Left lobe of liver (tissue), 2 donors: ENCODE results near the gene CATSPERB. TPM values are rescaled to one million over a fixed set of nuclear protein-coding genes. Genes with fewer than 3 reads are reported as not detected.
"Not testable (repeated sequence)": the region's sequence is repeated elsewhere in the genome, so short reads cannot be mapped to it uniquely, and the experiment has no call there.

Experiments used
- ATAC-seq: fragments of 200-7000 bp; cut with Tn5 transposase; one replicate; pipeline ENCODE4 v1.9.1; 2020; ENCODE audit warnings: mild to moderate bottlenecking, moderate library complexity
- DNase-seq: peaks from one replicate; pipeline ENCODE4 v3.0.0-alpha.2; 2020; ENCODE audit warnings: low spot score
- total RNA-seq: library from RNA; stranded (reverse); gene quantifications from one replicate; pipeline ENCODE4 v1.2.1, GENCODE V29; 2021
- donor health status: DM: no; HTN: no; CAD: no; lungs with moderate emphysema.
- donor health status: DM: no; HTN: yes; CAD: no.

CATSPERB gene
- total RNA-seq, 1 donor from 2014 or later: not detected

GRCh38 chr14:91732859-91733477 is 1.1 kb upstream of the CATSPERB start:
- ATAC-seq (no peak), DNase-seq (no peak)

GRCh38 chr14:91732439-91732838 is 553 bp upstream of the CATSPERB start:
- ATAC-seq (no peak), DNase-seq (no peak)

- DNase-seq (no peak), ATAC-seq (no peak)
Observed at GRCh38 chr14:91731018-91731417, 868 bp downstream of the CATSPERB start.

GRCh38 chr14:91729756-91730155 is 2.1 kb downstream of the CATSPERB start:
- no peak for ATAC-seq
- no peak for DNase-seq

- DNase-seq: no peak
- no peak for ATAC-seq
Observed at GRCh38 chr14:91728616-91729183, 3.2 kb downstream of the CATSPERB start.

- ATAC-seq: no peak
Observed at GRCh38 chr14:91727121-91727520, 4.8 kb downstream of the CATSPERB start.

GRCh38 chr14:91723501-91723900 is 8.4 kb downstream of the CATSPERB start:
- DNase-seq (no peak), ATAC-seq (no peak)

More at GRCh38 chr14:91727121-91727520, 4.8 kb downstream of the CATSPERB start:
- DNase-seq: no peak

GRCh38 chr14:91722386-91722785 is 9.5 kb downstream of the CATSPERB start:
- DNase-seq (no peak), ATAC-seq (no peak)

GRCh38 chr14:91719839-91720238 is 12.0 kb downstream of the CATSPERB start:
- DNase-seq (no peak), ATAC-seq (no peak)

GRCh38 chr14:91716999-91717398 is 14.9 kb downstream of the CATSPERB start:
- ATAC-seq (no peak), DNase-seq (no peak)

- no peak for ATAC-seq
- no peak for DNase-seq
Observed at GRCh38 chr14:91714805-91715204, 17.1 kb downstream of the CATSPERB start.

- DNase-seq (no peak), ATAC-seq (no peak)
Observed at GRCh38 chr14:91708795-91709194, 23.1 kb downstream of the CATSPERB start.

- DNase-seq (no peak), ATAC-seq (no peak)
Observed at GRCh38 chr14:91706996-91707395, 24.9 kb downstream of the CATSPERB start.

- ATAC-seq: no peak
- DNase-seq: no peak
Observed at GRCh38 chr14:91694643-91695042, 37.2 kb downstream of the CATSPERB start.

- DNase-seq: no peak
Observed at GRCh38 chr14:91693346-91693745, 38.5 kb downstream of the CATSPERB start.

GRCh38 chr14:91692075-91692474 is 39.8 kb downstream of the CATSPERB start:
- ATAC-seq (no peak), DNase-seq (no peak)

More at GRCh38 chr14:91693346-91693745, 38.5 kb downstream of the CATSPERB start:
- ATAC-seq: no peak

- no peak for ATAC-seq
- no peak for DNase-seq
Observed at GRCh38 chr14:91689608-91690007, 42.3 kb downstream of the CATSPERB start.

- not testable (repeated sequence) for ATAC-seq, DNase-seq
Observed at GRCh38 chr14:91687436-91687835, 44.5 kb downstream of the CATSPERB start.

GRCh38 chr14:91685600-91685999 is 46.3 kb downstream of the CATSPERB start:
- ATAC-seq: no peak
- no peak for DNase-seq

- ATAC-seq: no peak
- DNase-seq: no peak
Observed at GRCh38 chr14:91681893-91682563, 49.9 kb downstream of the CATSPERB start.

- ATAC-seq (no peak), DNase-seq (no peak)
Observed at GRCh38 chr14:91681118-91681517, 50.8 kb downstream of the CATSPERB start.

- no peak for DNase-seq
- no peak for ATAC-seq
Observed at GRCh38 chr14:91679273-91679672, 52.6 kb downstream of the CATSPERB start.
